ENCODE data around the gene IL1F10. TPM values are rescaled to one million over a fixed set of nuclear protein-coding genes. Genes with fewer than 3 reads are reported as not detected.
"Not testable (repeated sequence)": the region's sequence is repeated elsewhere in the genome, so short reads cannot be mapped to it uniquely, and the experiment has no call there.

The IL1F10 gene
- total RNA-seq, 3 donors from 2014 or later = not detected

DNA sequence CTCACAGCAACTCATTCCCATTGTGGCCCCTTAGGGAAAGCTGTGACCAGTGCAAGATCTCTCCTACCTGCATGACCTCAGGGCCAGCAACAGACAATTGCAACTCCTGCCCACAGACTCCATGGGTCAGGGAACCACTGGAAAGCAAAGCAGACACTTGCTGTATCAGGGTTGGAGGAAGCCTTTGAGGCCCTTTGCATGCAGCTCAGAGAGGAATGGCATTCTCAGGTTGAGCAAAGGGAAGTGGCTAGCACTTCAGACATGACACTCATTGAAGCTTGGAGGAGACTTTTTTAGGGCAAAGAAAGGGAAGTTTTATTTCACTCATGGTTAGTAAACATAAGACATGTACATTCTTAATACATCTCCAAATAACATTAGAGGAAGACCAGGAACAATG, 22.1 kb downstream of the IL1F10 start:
- no peak for ATAC-seq
- Histone ChIP-seq H3K36me3 (ENCODE audit: low read depth) (no peaks in the 10 kb centered on the region), H3K9me3 (no peaks in the 10 kb centered on the region), H3K4me1 (ENCODE audit: low read depth) (no peaks in the 10 kb centered on the region), H3K4me3 (no peak overlapping the region)
- TF ChIP-seq, protein P1, sequence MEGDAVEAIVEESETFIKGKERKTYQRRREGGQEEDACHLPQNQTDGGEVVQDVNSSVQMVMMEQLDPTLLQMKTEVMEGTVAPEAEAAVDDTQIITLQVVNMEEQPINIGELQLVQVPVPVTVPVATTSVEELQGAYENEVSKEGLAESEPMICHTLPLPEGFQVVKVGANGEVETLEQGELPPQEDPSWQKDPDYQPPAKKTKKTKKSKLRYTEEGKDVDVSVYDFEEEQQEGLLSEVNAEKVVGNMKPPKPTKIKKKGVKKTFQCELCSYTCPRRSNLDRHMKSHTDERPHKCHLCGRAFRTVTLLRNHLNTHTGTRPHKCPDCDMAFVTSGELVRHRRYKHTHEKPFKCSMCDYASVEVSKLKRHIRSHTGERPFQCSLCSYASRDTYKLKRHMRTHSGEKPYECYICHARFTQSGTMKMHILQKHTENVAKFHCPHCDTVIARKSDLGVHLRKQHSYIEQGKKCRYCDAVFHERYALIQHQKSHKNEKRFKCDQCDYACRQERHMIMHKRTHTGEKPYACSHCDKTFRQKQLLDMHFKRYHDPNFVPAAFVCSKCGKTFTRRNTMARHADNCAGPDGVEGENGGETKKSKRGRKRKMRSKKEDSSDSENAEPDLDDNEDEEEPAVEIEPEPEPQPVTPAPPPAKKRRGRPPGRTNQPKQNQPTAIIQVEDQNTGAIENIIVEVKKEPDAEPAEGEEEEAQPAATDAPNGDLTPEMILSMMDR (IDR thresholded peaks at IDR 0.05) = no peak
- intact Hi-C loops (cut with DNase I, micrococcal nuclease) = no loop called here
- DNase-seq = no peak

DNA sequence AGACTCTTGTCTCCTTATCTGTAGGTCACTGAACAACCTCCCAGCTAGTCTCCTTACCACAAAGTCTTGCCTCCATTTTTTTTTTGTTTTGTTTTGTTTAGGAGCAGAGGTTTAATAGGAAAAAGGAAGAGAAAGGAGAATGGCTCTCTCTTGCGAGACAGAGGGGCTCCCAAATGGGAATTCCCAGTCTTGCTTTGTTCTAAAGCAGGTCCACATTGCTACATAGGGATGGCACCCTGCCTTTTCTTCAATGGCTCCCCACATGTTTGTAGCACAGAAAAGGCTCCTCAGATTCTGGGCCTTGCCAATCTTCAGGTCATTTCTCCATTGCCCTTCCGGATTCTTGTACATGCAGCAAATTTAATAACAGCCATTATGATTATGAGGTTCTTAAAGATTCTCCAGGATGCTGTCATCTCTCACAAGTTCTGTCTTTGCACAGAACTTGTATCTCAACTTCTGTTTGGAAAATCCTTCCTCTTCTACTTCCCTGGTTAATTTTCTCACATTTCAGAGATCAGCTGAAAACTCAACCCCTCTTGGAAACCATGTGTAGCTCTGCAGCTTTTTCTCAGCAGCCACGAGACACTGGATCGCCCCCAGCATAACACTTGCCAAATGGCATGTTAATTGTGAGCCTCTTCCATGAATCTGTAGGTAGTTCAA, 23.6 kb downstream of the IL1F10 start:
- DNase-seq (no peak), ATAC-seq (no peak)
- H3K9me3 ChIP-seq = peaks cover 3% of the 10 kb centered on the region
- no peaks in the 10 kb centered on the region for H3K36me3 ChIP-seq (ENCODE audit: low read depth)
- no peak overlapping the region for H3K4me3 ChIP-seq
- H3K4me1 ChIP-seq (ENCODE audit: low read depth) = no peaks in the 10 kb centered on the region
- TF ChIP-seq, protein P1 (IDR thresholded peaks at IDR 0.05) = no peak
- intact Hi-C loops (cut with DNase I, micrococcal nuclease) = no loop called here

DNA sequence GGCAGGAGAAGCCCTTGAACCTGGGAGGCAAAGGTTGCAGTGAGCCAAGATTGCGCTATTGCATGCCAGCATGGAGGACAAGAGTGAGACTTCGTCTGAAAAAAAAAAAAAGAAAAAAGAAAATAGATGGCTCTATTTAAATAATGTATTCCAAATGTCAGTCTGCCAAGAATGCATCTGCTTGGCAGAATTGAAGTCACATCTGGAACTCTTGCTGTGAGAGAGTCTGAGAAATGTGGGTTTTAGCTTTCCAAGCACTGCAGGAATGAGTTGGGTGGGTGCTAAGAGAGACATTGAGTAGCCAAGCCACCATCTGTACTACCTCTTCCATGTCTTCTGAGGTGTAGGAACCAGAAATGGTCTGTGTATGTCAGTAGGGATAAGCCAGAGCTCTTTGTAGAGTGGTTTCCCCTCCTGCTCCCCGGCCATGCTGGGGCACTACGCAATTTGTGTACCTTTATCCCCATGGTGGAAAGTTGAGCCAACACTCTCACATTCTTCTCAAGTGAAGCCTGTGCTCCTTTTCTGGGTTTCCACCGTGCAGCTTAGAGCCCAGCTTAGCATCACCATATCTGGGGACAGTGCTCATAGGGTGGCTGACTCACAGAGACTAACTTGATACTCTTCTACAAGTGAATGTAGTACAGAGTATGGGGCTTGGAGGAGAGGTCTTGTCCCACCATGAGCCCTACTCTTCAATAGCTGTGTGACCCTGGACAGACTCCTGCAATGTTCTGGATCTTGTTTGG, 25.3 kb downstream of the IL1F10 start:
- Histone ChIP-seq H3K36me3 (ENCODE audit: low read depth) (no peaks in the 10 kb centered on the region), H3K9me3 (peaks cover 3% of the 10 kb centered on the region), H3K4me1 (ENCODE audit: low read depth) (no peaks in the 10 kb centered on the region), H3K4me3 (no peak overlapping the region)
- TF ChIP-seq, protein P1 (IDR thresholded peaks at IDR 0.05) = no peak
- DNase-seq (no peak), ATAC-seq (no peak)
- intact Hi-C loops (cut with DNase I, micrococcal nuclease) = no loop called here

DNA sequence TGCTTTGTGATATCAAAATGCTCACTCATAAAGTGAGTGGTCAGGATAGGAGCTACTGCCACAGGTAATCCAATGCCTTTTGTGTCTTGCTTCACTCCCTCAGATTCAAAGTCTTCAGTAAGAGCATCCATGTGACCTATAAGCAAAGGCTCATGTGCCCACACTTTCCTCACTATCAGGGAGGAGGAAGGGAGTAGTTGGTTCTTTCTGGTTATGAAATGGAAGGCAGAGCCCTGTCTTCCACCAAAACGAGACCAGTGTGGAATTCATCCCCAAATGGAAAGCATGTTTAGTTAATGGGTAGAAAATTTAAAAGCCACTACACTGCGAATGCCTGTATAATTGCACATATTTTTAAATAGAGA, 25.8 kb downstream of the IL1F10 start:
- Histone ChIP-seq H3K9me3 (peaks cover 3% of the 10 kb centered on the region), H3K4me1 (ENCODE audit: low read depth) (no peaks in the 10 kb centered on the region), H3K36me3 (ENCODE audit: low read depth) (no peaks in the 10 kb centered on the region), H3K4me3 (no peak overlapping the region)
- no peak for DNase-seq
- TF ChIP-seq, protein P1 (IDR thresholded peaks at IDR 0.05) = no peak
- intact Hi-C loops (cut with DNase I, micrococcal nuclease) = no loop called here
- ATAC-seq = no peak

DNA sequence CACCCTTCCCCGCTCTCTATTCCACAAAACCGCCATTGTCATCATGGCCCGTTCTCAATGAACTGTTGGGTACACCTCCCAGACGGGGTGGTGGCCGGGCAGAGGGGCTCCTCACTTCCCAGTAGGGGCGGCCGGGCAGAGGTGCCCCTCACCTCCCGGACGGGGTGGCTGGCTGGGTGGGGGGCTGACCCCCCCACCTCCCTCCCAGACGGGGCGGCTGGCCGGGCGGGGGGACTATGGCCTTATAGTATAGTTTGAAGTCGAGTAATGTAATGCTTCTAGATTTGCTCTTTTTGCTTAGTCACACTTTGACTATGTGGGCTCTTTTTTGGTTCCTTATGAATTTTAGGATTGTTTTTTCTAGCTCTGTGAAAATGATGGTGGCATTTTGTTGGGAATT, 28.5 kb downstream of the IL1F10 start:
- H3K36me3 ChIP-seq (ENCODE audit: low read depth); H3K4me3 ChIP-seq; DNase-seq; ATAC-seq; H3K9me3 ChIP-seq; H3K4me1 ChIP-seq (ENCODE audit: low read depth); intact Hi-C loops (cut with DNase I, micrococcal nuclease): not testable (repeated sequence)

DNA sequence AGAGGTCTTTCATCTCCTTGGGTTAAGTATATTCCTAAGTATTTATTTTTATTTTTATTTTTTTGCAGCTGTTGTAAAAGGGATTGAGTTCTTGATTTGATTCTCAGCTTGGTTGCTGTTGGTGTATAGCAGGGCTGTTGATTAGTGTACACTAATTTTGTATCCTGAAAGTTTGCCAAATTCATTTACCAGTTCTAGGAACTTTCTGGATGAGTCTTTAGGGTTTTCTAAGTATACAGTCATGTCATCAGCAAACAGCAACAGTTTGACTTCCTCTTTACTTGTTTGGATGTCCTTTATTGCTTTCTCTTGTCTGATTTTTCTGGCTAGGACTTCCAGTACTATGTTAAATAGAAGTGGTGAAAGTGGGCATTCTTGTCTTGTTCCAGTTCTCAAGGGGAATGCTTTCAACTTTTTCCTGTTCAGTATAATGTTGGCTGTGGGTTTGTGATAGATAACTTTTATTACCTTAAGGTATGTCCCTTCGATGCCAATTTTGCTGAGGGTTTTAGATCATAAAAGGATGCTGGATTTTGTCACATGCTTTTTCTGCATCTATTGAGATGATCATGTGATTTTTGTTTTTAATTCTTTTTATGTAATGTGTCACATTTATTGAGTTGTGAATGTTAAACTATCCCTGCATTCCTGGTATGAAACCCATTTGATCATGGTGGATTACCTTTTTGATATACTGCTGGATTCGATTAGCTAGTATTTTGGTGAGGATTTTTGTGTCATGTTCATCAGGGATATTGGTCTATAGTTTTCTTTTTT, 29.3 kb downstream of the IL1F10 start:
- DNase-seq; H3K4me1 ChIP-seq (ENCODE audit: low read depth); intact Hi-C loops (cut with DNase I, micrococcal nuclease); H3K4me3 ChIP-seq; ATAC-seq; H3K9me3 ChIP-seq; H3K36me3 ChIP-seq (ENCODE audit: low read depth): not testable (repeated sequence)

All from mucosa of descending colon (tissue), 3 donors.